Right lung (tissue), 5 donors: Measurements from ENCODE around the gene DZIP3. TPM values are rescaled to one million over a fixed set of nuclear protein-coding genes. Genes with fewer than 3 reads are reported as not detected.
"Not testable (repeated sequence)": the region's sequence is repeated elsewhere in the genome, so short reads cannot be mapped to it uniquely, and the experiment has no call there.

Source experiments
- DNase-seq, 2 donors: peaks; one replicate each; pipeline ENCODE4 v3.0.0-alpha.2; 2013
- polyA plus RNA-seq, 5 donors: library from polyadenylated mRNA; unstranded; fragments of 120-200 nt; gene quantifications; one replicate each; pipeline versions ENCODE4 v1.2.1 to v1.2.3, GENCODE V29; 2013; ENCODE audit warnings: inconsistent platforms in 1 of 5, low replicate concordance in 1 of 5; ENCODE audit not compliant: insufficient read length in 5 of 5, insufficient read depth in 1 of 5

The DZIP3 gene
- polyA plus RNA-seq, 5 donors = 20.9 to 33.7 (median 33.2) TPM

DNA sequence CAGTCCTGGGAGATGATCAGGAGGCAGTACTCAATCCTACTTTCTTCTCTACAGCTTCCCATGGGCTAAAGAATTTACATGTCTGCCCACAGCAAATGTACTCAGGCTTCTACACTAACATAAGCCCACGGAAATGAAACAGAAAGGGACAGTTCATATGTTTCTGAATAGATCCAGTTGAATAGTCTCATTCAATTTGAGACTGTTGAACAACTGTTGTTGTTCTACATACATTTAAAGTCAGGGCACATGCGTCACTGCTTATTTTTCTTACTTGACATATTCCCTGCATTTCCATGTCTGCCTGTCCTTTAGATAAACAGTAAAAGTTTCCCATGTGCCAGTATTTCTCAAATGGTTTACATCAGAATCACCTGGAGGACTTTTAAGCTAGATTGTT is 102.8 kb downstream of the DZIP3 start:
- DNase-seq = not testable (repeated sequence)

DNA sequence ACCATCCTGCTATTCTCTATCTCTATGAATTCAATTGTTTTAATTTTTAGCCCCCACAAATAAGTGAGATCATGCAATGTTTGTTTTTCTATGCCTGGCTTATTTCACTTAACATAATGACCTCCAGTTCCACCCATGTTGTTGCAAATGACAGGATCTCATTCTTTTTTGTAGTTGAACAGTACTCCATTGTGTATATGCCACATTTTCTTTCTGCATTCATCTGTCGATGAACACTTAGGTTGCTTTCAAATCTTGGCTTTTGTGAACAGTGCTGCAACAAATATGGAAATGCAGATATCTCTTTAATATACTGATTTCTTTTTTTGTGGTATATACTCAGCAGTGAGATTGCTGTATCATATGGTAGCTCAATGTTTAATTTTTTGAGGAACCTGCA is 108.9 kb downstream of the DZIP3 start:
- DNase-seq = no peak

DNA sequence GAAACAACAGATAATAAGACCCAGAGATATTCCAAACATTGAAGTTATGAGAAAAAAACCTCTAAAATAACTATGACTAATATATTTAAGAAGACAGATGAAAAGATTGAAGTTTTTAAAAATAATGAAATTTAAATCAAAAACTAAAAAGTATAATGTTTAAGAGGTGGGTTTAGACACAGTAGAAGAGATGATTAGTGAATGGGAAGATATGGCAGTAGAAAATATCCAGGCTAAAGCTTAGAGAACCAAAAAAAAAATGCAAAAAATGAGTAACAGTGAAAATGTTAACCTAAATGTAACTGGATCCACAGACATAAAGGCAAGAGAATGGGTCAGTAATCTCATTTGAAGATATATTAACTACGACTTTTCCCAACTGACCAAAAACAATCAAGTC is 115.5 kb downstream of the DZIP3 start:
- DNase-seq = no peak

DNA sequence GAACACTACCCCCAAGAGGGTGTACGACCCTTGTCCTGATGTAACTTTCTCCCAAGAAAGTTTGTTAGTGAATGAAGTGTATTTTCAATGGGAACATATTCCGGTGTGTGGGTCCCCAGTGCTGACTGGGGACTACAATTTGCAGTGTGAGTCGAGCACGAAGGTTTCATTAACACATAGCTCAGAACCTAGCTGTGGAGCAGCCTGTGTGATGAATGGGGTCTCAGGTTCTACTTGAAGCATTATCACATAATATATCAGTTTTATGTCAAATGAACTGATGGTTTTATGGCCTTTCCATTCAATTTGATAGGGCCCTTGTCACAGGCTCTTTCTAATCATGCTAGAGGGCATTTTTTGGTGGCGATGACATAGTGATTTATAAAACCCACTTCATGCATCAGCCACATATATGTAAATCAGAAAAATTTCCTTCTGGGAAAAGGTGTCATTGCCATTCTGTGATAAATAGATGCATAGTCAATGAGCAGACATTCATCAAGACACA is 123.5 kb downstream of the DZIP3 start:
- DNase-seq = no peak

DNA sequence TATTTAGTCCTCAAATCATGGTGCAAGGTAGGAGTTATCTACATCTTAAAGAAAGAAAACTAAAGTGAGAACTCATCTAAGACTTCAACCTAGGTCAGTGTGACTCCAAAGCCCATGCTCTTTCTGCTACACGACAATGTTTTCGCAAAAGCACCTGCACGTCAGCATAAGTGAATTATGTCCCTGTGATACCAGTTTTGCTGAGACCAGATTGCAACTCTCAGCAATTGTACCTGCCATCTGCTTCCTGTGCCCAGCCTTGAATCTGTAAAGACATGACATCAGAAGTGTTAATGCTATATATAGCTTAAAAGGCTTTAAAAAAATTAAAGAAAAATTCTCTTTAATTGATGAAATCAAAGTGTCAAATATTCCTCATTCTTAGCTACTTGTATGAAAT is 124.3 kb downstream of the DZIP3 start:
- no peak for DNase-seq

DNA sequence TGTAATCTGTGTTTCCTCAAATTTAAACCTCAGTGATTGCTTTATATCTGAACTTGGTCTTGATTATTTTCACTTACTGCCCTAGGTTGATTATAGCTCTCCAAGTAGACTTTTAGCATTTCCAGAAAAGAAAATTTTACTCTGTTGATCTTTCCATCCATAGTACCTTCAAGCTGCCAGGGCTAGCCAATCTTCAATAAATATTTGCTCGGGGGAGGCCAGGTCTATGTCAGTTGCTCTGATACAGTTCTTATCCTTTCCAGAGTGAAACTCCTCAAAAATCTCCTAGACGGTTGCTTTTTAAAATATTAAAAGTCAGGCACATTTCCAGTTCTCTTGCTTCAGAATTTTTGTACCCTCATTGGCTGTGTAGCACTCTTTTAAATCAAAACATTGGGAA is 128.9 kb downstream of the DZIP3 start:
- DNase-seq = no peak

DNA sequence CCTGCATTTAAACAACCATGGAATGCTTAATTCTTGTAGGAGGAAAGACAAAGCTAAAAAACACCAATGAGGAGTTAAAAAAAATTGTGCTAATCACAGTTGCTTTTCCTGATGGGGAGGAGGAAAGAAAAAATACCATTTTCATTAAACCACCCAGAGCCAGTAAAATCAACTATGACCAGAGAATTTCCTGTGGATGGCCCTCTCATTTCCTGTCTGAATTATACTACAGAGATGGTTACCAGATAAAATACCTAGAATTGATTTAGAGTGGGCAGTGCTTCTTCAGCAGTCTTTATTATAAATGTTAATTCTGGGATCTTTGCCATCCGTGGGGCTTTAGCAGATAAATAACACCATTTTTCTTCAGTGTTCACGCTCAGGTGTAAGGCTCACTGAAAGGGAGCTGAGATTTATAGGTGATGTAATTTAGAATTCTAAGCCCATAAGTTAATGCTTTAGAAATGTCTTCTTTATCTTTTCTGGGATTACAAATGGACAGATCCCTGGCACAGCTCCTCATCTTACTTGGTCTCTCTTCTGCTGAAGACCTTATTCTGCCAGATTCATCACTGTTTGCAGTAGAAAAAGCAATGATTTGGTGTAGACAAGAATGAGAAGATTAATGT is 129.8 kb downstream of the DZIP3 start:
- no peak for DNase-seq

DNA sequence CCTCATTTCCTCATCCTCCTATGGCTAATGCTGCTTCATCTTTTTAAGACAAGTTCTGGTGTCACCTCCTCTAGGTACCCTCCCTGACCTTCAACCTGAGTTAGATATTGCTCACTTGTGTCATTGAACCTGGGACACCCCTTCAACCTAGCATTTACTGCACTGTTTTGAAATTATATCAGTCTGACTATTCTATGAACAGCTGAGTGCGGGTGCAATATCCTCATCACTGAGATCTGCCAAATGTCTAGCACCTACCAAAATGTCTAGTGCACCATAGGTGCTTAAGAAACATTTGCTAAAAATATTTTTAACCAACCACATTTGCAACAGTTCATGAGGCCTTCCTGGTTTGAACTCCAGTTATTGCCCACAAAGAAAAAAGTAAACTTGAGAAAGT is 133.2 kb downstream of the DZIP3 start:
- DNase-seq = no peak

DNA sequence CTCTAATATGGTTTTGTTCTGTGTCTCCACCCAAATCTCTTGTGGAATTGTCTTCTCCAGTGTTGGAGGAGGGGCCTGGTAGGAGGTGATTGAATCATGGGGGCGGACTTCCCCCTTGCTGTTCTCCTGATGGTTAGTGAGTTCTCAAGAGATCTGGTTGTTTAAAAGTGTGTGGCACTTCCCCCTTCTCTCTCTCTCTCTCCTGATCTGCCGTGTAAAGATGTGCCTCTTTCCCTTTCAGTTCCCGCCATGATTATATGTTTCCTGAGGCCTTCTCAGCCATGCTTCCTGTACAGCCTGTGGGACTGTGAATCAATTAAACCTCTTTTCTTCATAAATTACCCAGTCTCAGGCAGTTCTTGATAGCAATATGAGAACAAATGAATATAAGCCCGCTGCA is 134.6 kb downstream of the DZIP3 start:
- DNase-seq = no peak

DNA sequence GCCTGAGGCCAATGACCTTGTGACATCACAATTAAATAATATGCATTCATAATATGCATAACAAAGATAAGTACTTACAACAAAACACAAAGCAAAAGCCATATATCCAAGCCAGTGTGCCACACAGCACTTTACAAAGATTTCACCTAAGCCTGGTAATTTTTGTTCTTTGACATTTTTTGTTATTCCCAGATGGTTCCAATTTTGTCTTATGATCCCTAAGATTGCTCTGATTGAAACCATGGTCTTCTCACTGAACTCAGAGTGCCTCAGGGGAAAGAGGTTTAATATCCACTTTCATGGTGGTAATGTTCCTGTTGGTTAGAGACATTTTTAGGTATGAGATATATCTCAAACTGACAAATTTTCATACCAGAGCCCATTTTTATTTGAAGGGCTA is 138.6 kb downstream of the DZIP3 start:
- no peak for DNase-seq

DNA sequence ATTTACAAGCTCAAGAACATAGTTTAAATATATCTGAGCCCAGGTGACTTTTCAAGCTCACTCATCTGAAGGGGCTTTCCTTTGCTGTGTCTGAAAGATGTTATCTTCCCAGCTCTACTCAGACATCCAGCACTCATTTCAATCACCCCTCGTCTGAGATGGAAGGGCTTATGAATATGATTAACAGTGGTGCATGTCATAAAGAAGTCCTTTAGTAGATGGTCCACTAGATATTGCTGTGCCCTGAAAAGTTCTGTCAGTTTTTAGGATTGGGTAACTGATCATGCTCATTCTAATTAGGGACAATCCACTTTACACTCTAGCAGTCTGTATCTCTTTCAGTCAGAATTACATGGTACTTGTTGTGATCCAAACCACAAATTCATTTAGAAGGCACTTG is 139.4 kb downstream of the DZIP3 start:
- no peak for DNase-seq

DNA sequence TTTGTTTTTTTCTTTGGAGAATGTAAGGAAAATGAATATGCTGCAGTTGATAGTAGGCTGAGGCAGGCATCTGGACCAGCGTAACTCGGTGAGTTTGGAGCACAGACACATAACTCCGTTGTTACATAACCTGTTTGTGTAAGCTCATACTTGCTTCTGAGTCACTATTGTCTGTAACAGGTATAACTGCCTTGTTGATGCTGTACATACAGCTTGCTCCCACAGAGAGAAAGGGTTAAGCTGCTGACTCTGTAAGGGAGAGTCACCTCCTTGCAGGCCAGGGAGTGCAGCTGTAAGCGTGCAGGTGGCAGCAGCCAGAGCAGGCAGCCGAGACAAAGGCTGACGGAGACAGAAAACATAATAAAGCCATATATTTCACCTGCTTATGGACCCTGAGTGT is 147.3 kb downstream of the DZIP3 start:
- no peak for DNase-seq

DNA sequence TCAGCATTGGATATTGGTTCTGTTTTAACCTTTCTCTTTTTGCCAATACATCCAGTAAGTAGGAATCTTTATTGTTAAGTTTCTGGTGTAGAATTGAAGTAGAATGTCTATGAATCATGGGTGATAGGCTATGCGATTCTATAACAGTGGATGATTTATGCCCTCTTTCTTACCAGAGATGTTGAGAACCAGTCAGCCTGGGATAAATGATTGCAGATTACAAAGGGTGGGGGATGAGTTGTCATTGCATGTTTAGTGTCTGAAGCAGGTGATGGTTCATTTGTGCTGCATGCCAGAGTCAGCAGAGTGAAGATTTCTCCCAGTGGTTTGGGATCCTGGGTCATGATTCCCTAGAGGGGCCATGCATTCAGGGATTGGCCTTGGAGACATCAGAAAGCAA is 153.4 kb downstream of the DZIP3 start:
- no peak for DNase-seq

Other genes with a start within 250 kb of the DZIP3 start
- gene MYH15, start 79.1 kb upstream of the DZIP3 start, polyA plus RNA-seq = under 1 TPM; 0.29 to 0.51 (median 0.31) TPM
- gene CIP2A, start 284 bp upstream of the DZIP3 start, polyA plus RNA-seq = 10 to 100 TPM in 4 of 5 donors, 1 to 10 TPM in 1; 9.6 to 31.8 (median 20.7) TPM
- gene RETNLB, start 167.7 kb downstream of the DZIP3 start, polyA plus RNA-seq = not detected
- gene TRAT1, start 233.1 kb downstream of the DZIP3 start, polyA plus RNA-seq = under 1 TPM; 0.15 to 0.44 (median 0.25) TPM